Ovary (tissue), 3 donors: ENCODE data around the gene WDR81.

Source experiments
- CTCF ChIP-seq, 3 donors: fragments of 450-650 bp in 2 of 3; fragments of 200-600 bp in 1 of 3; IDR thresholded peaks; one replicate each; pipeline versions ENCODE4 v1.5.1 to v1.8.0; 2016 to 2022; ENCODE audit warnings: antibody characterized with exemption in 3 of 3, mild to moderate bottlenecking in 1 of 3
- EP300 ChIP-seq: sonication (generic); formaldehyde crosslinking; IDR thresholded peaks from one replicate; pipeline ENCODE4 v1.6.1; 2017; ENCODE audit warnings: antibody characterized with exemption
- POLR2A ChIP-seq: fragments of 450-650 bp; IDR thresholded peaks from one replicate; pipeline ENCODE4 v1.6.1; 2017; ENCODE audit warnings: antibody characterized with exemption, mild to moderate bottlenecking, moderate library complexity
- donor health status: DM: no; HTN: no; CAD: no.

DNA sequence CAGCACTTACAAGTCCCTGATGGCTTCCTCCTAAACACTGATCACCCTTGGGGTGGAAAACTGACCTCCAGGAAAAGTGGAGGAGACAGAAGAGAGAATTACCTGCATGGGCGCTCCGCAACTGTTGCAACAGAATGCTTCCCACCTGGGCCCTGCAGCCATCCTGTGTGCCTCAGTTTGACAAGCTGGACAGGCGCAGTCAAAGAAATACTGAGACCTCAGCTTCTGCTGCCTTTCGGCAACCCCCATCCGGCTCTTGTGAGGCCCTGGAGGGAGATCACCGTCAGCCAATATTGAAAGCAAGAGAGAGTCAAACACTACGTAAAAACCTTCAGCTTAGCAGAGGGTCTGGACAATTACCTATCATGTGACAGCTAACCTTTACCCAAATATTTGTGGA, 62.2 kb downstream of the WDR81 start:
- TF ChIP-seq EP300: no peak
- TF ChIP-seq CTCF (IDR thresholded peaks at IDR 0.05): no peak
- TF ChIP-seq POLR2A: no peak
